Calu3 (cell line): ENCODE results near the gene ARPP21. TPM values are rescaled to one million over a fixed set of nuclear protein-coding genes. Genes with fewer than 3 reads are reported as not detected.

Source experiments
- BruUV-seq: library from RNA; stranded (reverse); fragments of 400-500 nt; replicated peaks from 2 replicates; lab custom pipeline; 2021; lab: Mats Ljungman, UMichigan
- CTCF ChIA-PET: fragments of 300-600 bp; sonication (Branson Sonifier 250); formaldehyde crosslinking; loops from one replicate; lab custom pipeline; 2022; ENCODE audit warnings: antibody characterized with exemption; lab: Charles Lee
- DNase-seq: peaks from one replicate; pipeline ENCODE4 v3.0.0; 2022
- H3K27ac Mint-ChIP-seq: one replicate; pipeline ENCODE4 v1.8.0; 2022; ENCODE audit warnings: mixed read lengths; ENCODE audit not compliant: unreplicated experiment
- H3K27me3 Mint-ChIP-seq: one replicate; pipeline ENCODE4 v1.8.0; 2022; ENCODE audit warnings: mixed read lengths; ENCODE audit not compliant: unreplicated experiment
- H3K36me3 Mint-ChIP-seq: one replicate; pipeline ENCODE4 v1.8.0; 2022; ENCODE audit warnings: mild to moderate bottlenecking, moderate library complexity, mixed read lengths; ENCODE audit not compliant: insufficient read depth, unreplicated experiment
- H3K4me1 Mint-ChIP-seq: one replicate; pipeline ENCODE4 v1.8.0; 2022; ENCODE audit warnings: mild to moderate bottlenecking, low read depth, mixed read lengths; ENCODE audit not compliant: unreplicated experiment
- H3K4me3 Mint-ChIP-seq: one replicate; pipeline ENCODE4 v1.8.0; 2022; ENCODE audit warnings: mild to moderate bottlenecking, low read depth, moderate library complexity, mixed read lengths; ENCODE audit not compliant: unreplicated experiment
- H3K9me3 Mint-ChIP-seq: one replicate; pipeline ENCODE4 v1.8.0; 2022; ENCODE audit warnings: low read depth, mixed read lengths; ENCODE audit not compliant: unreplicated experiment
- CTCF ChIP-seq: fragments of 200-600 bp; IDR thresholded peaks from one replicate; pipeline ENCODE4 v1.8.0; 2022; ENCODE audit warnings: antibody characterized with exemption; ENCODE audit not compliant: unreplicated experiment
- intact Hi-C: fragments of 100-400 bp; cut with micrococcal nuclease; formaldehyde crosslinking; loops from one replicate; pipeline ENCODE4 v1.10.0; 2022; ENCODE audit not compliant: unreplicated experiment
- total RNA-seq: library from RNA; stranded (reverse); gene quantifications from 2 replicates; pipeline ENCODE4 v1.2.3, GENCODE V29; 2022

The ARPP21 gene
- total RNA-seq, 1 experiment from 2014 or later, result not detected

- H3K27me3 Mint-ChIP-seq, result peaks cover 45% of the 10 kb centered on the region
- BruUV-seq, result no TSS peak
- H3K4me1 Mint-ChIP-seq, result no peaks in the 10 kb centered on the region
- no peak overlapping the region for H3K27ac Mint-ChIP-seq
- no peaks in the 10 kb centered on the region for H3K9me3 Mint-ChIP-seq
- CTCF ChIA-PET, result no interaction called here
- intact Hi-C loops, result no loop called here
- no peaks in the 10 kb centered on the region for H3K36me3 Mint-ChIP-seq
- H3K4me3 Mint-ChIP-seq, result no peak overlapping the region
- TF ChIP-seq CTCF, result no peak
- no peak for DNase-seq
Measured at GRCh38 chr3:35737934-35738706, 98.8 kb downstream of the ARPP21 start.

- H3K4me3 Mint-ChIP-seq, result no peak overlapping the region
- H3K9me3 Mint-ChIP-seq, result no peaks in the 10 kb centered on the region
- no peak overlapping the region for H3K27ac Mint-ChIP-seq
- CTCF ChIA-PET, result no interaction called here
- BruUV-seq, result no TSS peak
- no peaks in the 10 kb centered on the region for H3K4me1 Mint-ChIP-seq
- intact Hi-C loops, result no loop called here
- H3K36me3 Mint-ChIP-seq, result no peaks in the 10 kb centered on the region
- no peak for DNase-seq
- no peak for TF ChIP-seq CTCF
- H3K27me3 Mint-ChIP-seq, result peaks cover 45% of the 10 kb centered on the region
Measured at GRCh38 chr3:35739181-35739809, 100.0 kb downstream of the ARPP21 start.

- Mint-ChIP-seq H3K36me3 (no peaks in the 10 kb centered on the region), H3K27ac (no peak overlapping the region), H3K4me1 (no peaks in the 10 kb centered on the region), H3K4me3 (no peak overlapping the region), H3K9me3 (no peaks in the 10 kb centered on the region), H3K27me3 (peaks cover 43% of the 10 kb centered on the region)
- CTCF ChIA-PET, result no interaction called here
- intact Hi-C loops, result no loop called here
- BruUV-seq, result no TSS peak
- no peak for TF ChIP-seq CTCF
- DNase-seq, result no peak
Measured at GRCh38 chr3:35739964-35740527, 100.7 kb downstream of the ARPP21 start.

- CTCF ChIA-PET, result no interaction called here
Measured at GRCh38 chr3:35743218-35743617, 103.9 kb downstream of the ARPP21 start.

More at GRCh38 chr3:35743218-35743617, 103.9 kb downstream of the ARPP21 start:
- Mint-ChIP-seq H3K36me3 (no peaks in the 10 kb centered on the region), H3K27ac (no peak overlapping the region), H3K27me3 (peaks cover 30% of the 10 kb centered on the region), H3K4me3 (no peak overlapping the region), H3K4me1 (no peaks in the 10 kb centered on the region), H3K9me3 (no peaks in the 10 kb centered on the region)
- DNase-seq, result no peak
- intact Hi-C loops, result no loop called here
- no peak for TF ChIP-seq CTCF
- BruUV-seq, result no TSS peak
